GM21423 (cell line): ENCODE measurements around the gene ONECUT3.
"Not testable (repeated sequence)": the region's sequence is repeated elsewhere in the genome, so short reads cannot be mapped to it uniquely, and the experiment has no call there.

Experiments used
- ATAC-seq: cut with Tn5 transposase; IDR thresholded peaks from one replicate; pipeline ENCODE4 v1.9.1; 2021; ENCODE audit warnings: mild to moderate bottlenecking, moderate library complexity; ENCODE audit not compliant: unreplicated experiment

The ONECUT3 gene

GRCh38 chr19:1755467-1756171 lies 2.3 kb downstream of the ONECUT3 start:
- ATAC-seq, result no peak

DNA sequence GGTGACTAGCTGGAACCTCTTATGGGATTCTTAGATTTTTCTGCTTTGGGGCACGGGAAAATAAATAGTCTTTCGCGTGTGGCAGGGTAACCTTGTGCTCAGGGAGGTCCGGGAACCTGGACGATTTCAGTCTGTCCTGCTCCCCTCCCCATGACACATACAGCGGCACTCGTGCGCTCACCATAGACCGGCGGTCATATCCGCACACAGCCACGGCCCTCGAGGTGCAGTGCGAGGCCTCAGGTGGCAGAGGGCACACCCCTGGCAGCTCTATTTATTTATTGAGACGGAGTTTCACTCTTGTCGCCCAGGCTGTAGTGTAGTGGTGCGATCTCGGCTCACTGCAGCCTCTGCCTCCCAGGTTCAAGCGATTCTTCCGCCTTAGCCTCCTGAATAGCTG lies 3.0 kb downstream of the ONECUT3 start:
- ATAC-seq, result no peak

GRCh38 chr19:1756705-1757465 lies 3.6 kb downstream of the ONECUT3 start:
- ATAC-seq, result no peak

DNA sequence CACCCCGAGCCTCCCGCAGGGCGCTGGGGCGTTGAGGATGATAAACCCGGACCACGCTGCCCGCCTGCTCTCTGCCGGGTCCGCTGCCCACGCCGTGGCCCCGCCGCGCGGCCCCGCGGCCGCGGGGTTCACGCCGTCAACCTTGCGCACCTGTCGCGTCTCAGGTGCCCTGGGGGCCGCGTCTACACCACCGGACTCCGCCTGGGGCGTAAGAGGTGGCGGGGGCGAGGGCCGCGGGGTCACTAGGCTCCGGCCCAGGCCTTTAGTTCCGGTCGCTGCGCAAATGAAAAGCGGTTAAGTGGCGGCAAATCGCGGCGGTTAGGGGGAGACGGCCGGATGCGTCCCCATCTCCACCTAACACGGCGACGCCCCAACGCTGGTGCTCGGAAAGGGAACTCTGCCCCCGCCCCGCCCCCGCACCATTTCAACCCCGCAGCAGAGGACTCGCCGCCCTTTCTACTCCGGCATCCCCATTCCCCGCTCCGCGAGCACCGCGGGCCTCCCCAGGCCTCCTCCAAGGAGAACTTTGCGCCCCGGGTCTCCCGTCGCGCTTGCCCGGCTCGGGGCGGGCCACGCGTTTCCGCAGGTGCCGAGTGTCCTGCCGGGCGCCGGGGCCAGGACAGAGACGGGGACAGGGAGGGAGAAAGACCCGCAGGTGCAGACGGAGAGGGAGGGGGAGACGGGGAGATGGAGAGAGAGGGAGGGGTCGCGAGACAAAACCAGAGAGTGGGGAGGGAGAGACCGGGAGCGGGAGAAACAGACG lies 4.3 kb downstream of the ONECUT3 start:
- no peak for ATAC-seq

DNA sequence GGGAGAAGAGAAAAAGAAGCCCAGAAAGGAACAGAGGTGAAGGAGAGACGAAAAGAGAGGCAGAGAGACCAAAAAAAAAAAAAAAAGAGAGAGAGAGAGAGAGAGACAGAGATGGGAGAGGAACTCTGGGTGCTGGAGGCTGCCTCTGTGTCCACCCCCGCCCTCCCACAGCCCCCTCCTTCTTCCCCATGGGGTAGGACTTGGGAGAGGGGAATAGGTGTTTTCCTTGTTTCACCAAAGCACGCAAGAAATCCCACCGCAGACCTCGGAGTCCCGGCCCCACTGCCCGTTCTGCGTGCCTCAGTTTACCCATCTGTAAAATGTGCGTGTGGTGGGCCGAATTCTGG lies 4.9 kb downstream of the ONECUT3 start:
- ATAC-seq, result no peak

GRCh38 chr19:1758959-1759903 lies 5.9 kb downstream of the ONECUT3 start:
- ATAC-seq, result no peak

GRCh38 chr19:1760020-1760419 lies 6.7 kb downstream of the ONECUT3 start:
- no peak for ATAC-seq

DNA sequence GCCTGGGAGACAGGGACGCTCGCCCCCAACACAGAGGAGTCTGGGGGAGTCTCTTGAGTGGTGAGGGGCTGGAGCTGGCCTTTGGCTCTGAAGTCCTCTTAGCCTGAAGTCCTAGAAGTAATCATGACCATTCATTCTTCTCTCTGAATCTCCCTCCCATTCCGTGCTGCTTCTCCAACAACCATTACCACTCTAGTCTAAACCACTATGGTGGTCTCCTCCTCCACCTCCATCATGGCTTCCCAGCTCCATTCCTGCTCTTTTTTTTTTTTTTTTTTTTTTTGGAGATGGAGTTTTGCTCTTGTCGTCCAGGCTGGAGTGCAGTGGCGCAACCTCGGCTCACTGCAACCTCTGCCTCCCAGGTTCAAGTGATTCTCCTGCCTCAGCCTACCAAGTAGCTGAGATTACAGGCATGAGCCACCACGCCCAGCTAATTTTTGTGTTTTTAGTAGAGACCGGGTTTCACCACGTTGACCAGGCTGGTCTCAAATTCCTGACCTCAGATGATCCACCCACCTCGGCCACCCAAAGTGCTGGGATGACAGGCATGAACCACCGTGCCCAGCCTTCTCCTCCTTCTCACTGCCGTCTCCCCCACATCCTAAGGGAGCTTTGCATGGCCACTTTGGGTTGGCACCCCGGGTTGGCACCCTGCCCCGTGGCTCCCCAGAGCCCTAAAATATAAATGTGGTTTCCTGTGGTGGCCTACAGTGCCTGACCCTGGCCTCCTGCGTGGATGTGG lies 7.7 kb downstream of the ONECUT3 start:
- ATAC-seq, result not testable (repeated sequence)

DNA sequence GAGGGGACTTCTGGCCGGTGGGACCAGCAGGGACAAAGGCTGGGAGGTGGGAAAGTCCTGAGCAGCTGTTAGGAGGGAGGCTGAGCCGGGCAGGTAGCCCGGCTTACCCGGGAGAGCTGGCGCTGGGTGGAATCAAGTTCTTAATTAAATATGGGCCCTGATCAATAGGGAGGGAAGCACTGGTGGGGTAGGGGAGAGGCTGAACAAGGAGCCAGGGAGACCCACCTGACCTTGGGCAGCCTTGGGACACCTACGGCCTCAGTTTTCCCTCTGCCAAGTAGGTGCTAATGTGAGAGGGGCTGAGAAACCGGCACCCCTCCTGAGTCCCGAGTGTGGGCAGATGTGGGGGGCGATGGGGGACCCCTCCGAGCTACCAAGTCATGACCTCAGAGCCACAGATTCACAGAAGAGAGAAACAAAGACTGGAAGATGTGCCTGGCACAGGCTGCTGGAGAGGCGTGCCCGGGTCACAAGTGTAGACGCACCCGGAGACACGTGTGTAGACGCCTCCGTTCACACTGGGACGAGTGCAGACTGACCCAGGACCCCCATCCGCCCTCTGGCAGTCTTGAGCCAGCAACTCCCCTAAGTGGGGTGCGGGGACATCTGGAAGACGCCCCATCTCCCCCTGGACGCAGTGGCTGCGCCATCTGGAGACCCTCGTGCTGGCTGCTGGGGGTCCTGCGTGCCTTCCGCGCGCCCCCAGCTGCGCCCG lies 8.4 kb downstream of the ONECUT3 start:
- no peak for ATAC-seq

GRCh38 chr19:1762243-1763117 lies 9.2 kb downstream of the ONECUT3 start:
- ATAC-seq, result no peak

- ATAC-seq, result no peak
Observed at GRCh38 chr19:1763648-1764639, 10.6 kb downstream of the ONECUT3 start.

DNA sequence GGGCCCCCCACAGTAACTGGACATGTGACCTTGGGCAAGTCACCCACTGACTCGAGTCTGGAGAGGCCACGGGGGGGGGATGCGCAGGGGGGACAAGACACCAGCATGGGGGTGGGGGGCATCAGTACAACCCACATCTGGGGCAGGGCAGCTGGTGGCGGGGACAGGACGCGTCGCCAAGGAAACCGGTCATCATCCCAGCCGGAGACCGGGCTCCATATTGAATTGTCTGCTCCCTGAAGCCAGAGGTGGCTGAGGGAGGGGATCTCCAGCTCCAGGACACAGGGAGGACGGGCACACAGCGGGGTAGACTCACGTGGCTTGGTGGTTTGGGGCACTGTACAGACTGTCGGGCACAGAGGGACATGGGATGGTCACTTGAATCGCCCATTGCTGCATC lies 11.4 kb downstream of the ONECUT3 start:
- no peak for ATAC-seq

DNA sequence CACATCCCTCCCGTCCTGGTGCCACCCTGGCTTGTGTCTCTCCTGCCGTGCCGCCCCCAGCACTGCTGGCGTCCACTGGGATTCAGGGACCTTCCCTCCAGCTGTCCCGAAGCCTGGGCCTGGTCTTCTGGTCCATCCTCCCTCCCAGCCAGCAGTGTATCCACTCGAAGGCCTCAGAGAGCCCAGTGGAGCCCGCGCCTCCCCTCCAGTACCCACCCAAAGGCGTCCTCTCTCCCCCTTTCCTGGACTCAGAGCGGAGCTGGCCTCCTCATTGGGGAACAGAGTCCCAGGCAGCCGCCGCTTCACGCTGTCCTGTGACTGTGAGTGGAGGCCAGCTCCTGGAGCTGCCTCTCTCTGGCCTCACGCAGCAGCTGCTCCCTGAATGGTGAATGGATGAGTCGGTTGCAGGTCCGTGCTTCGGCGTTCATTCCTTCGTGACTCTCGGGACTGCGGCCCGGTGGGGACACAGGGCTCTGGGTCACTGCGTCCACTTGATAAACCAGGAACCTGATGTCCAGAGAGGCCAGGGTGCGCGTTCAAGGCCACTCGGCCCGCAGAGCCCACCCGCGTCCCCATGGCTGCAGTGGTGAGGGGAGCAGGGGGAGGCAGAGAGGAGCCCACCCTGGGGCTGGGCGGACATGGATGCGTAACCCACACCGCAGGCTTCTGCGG lies 12.1 kb downstream of the ONECUT3 start:
- ATAC-seq, result no peak

- no peak for ATAC-seq
Observed at GRCh38 chr19:1765904-1766799, 12.8 kb downstream of the ONECUT3 start.

GRCh38 chr19:1766800-1767352 lies 13.6 kb downstream of the ONECUT3 start:
- ATAC-seq, result no peak
